OCI-LY3 (cell line): ENCODE results near the gene NIPAL1.

Source experiments
- CTCF ChIP-seq: fragments of 200-600, 300-600 bp; sonication (generic); IDR thresholded peaks from 2 replicates; pipeline ENCODE4 v1.5.1; 2014; ENCODE audit warnings: antibody characterized with exemption, low read length, low read depth
- EZH2phosphoT487 ChIP-seq: fragments of 200-600 bp; shearing (Covaris generic); IDR thresholded peaks from 2 replicates; pipeline ENCODE4 v1.6.1; 2018; ENCODE audit warnings: antibody characterized with exemption, mixed run types, low read depth

- TF ChIP-seq CTCF (no peak), EZH2phosphoT487 (0 out of 2 replicates have a peak, but pooled peaks have one; percentile 29)
Measured at GRCh38 chr4:48047421-48047844, 30.9 kb downstream of the NIPAL1 start.
